HepG2 (cell line): Measurements from ENCODE around the gene LRP5. TPM values are rescaled to one million over a fixed set of nuclear protein-coding genes. Genes with fewer than 3 reads are reported as not detected.

Experiments used
- ATAC-seq: fragments of 200-7000 bp; cut with Tn5 transposase; 3 replicates; pipeline ENCODE4 v1.9.1; 2020; ENCODE audit warnings: mild to moderate bottlenecking, moderate library complexity
- BruUV-seq: library from RNA; stranded (reverse); fragments of 400-500 nt; replicated peaks from 2 replicates; lab custom pipeline; 2021; lab: Mats Ljungman, UMichigan
- CTCF ChIA-PET: fragments of 300-600 bp; formaldehyde crosslinking; extraction: SDS; loops from one replicate; lab custom pipeline; 2021; ENCODE audit warnings: low total read pairs, inconsistent platforms, low intra/inter-chr PET ratio; lab: Yijun Ruan, JAX
- POLR2A ChIA-PET: fragments of 350-600 bp; sonication (Branson Sonifier 250); formaldehyde crosslinking; loops from one replicate; lab custom pipeline; 2020; ENCODE audit warnings: antibody characterized with exemption, inconsistent platforms; lab: Yijun Ruan, JAX
- DNase-seq: peaks from one replicate; pipeline ENCODE4 v3.0.0-alpha.2; 2015; ENCODE audit warnings: low spot score
- FAIRE-seq: peaks from 3 replicates; lab custom pipeline; 2011; peaks lifted over from hg19 to GRCh38; lab: Jason Lieb, UNC
- H2AFZ ChIP-seq: one replicate; pipeline ENCODE4 v1.6.1; 2011; ENCODE audit warnings: low read length, inconsistent platforms
- H3K27ac ChIP-seq: fragments of 300-600 bp; 3 replicates; pipeline ENCODE4 v1.8.0; 2011; ENCODE audit warnings: mixed run types, mild to moderate bottlenecking, mixed read lengths, low read length, inconsistent platforms; ENCODE audit not compliant: insufficient read depth; ENCODE audit errors: extremely low read length
- H3K27me3 ChIP-seq, 2 experiments: fragments of 200-600 bp in 1 of 2; 2 replicates in 1 of 2; 3 replicates in 1 of 2; pipeline versions ENCODE4 v1.6.0 to v1.8.0; 2011; ENCODE audit warnings: low read length in 2 of 2, mild to moderate bottlenecking in 2 of 2, moderate library complexity in 2 of 2, inconsistent platforms in 1 of 2; ENCODE audit not compliant: insufficient read depth in 2 of 2, control insufficient read depth in 1 of 2
- H3K36me3 ChIP-seq, 2 experiments: fragments of 200-600 bp in 1 of 2; replicated peaks in 1 of 2; 2 replicates in 1 of 2; 3 replicates in 1 of 2; pipeline versions ENCODE4 v1.5.1 to v1.8.0; 2011; ENCODE audit warnings: low read length in 2 of 2, inconsistent platforms in 1 of 2; ENCODE audit not compliant: insufficient read depth in 2 of 2, control insufficient read depth in 1 of 2
- H3K4me1 ChIP-seq: 2 replicates; pipeline ENCODE4 v1.5.1; 2012; ENCODE audit warnings: low read length, inconsistent platforms; ENCODE audit not compliant: insufficient read depth
- H3K4me2 ChIP-seq: 2 replicates; pipeline ENCODE4 v1.6.0; 2011; ENCODE audit warnings: low read depth, low read length, inconsistent platforms
- H3K4me3 ChIP-seq, 3 experiments: fragments of 200-600 bp in 1 of 3; sonication (generic), shearing (Covaris generic) in 1 of 3; replicated peaks in 1 of 3; 2 replicates each; pipeline ENCODE4 v1.5.1; 2011 to 2016; ENCODE audit warnings: low read length in 3 of 3, inconsistent platforms in 2 of 3, low read depth in 2 of 3, mild to moderate bottlenecking in 2 of 3, control low read depth in 1 of 3, mixed read lengths in 1 of 3; ENCODE audit not compliant: insufficient read depth in 1 of 3
- H3K79me2 ChIP-seq: one replicate; pipeline ENCODE4 v1.6.1; 2011; ENCODE audit warnings: low read length, inconsistent platforms; ENCODE audit not compliant: insufficient read depth
- H3K9ac ChIP-seq: 2 replicates; pipeline ENCODE4 v1.6.0; 2011; ENCODE audit warnings: mild to moderate bottlenecking, low read depth, low read length, inconsistent platforms; ENCODE audit not compliant: insufficient read depth
- H3K9me3 ChIP-seq: 2 replicates; pipeline ENCODE4 v1.5.1; 2012; ENCODE audit warnings: mild to moderate bottlenecking, low read length
- H4K20me1 ChIP-seq: 2 replicates; pipeline ENCODE4 v1.6.0; 2011; ENCODE audit warnings: inconsistent platforms, mild to moderate bottlenecking, low read length, moderate library complexity; ENCODE audit not compliant: insufficient read depth
- HNRNPL ChIP-seq: fragments of 200-400 bp; formaldehyde crosslinking; IDR thresholded peaks from 2 replicates; pipeline ENCODE4 v1.6.1; 2017; ENCODE audit warnings: mild to moderate bottlenecking, low read depth, low read length
- KLF13 ChIP-seq: sonication (generic); formaldehyde crosslinking; IDR thresholded peaks from 2 replicates; pipeline ENCODE4 v1.4.0; 2020; ENCODE audit warnings: mild to moderate bottlenecking, missing genetic modification reagents
- NFKB2 ChIP-seq: sonication (generic); formaldehyde crosslinking; IDR thresholded peaks from 2 replicates; pipeline ENCODE4 v1.4.0; 2020; ENCODE audit warnings: missing genetic modification reagents, borderline replicate concordance
- STAG1 ChIP-seq: sonication (generic); formaldehyde crosslinking; IDR thresholded peaks from 2 replicates; pipeline ENCODE4 v1.4.0; 2020; ENCODE audit warnings: missing genetic modification reagents
- TFAP4 ChIP-seq: sonication (generic); IDR thresholded peaks from 2 replicates; pipeline ENCODE4 v1.6.1; 2016; ENCODE audit warnings: low read depth, borderline replicate concordance
- ZBTB33 ChIP-seq: sonication (generic); formaldehyde crosslinking; IDR thresholded peaks from 2 replicates; pipeline ENCODE4 v1.4.0; 2020; ENCODE audit warnings: missing genetic modification reagents
- ZFP91 ChIP-seq: sonication (generic); formaldehyde crosslinking; IDR thresholded peaks from 2 replicates; pipeline ENCODE4 v1.9.0; 2022; ENCODE audit warnings: missing genetic modification reagents, mild to moderate bottlenecking, borderline replicate concordance
- ZNF17 ChIP-seq: sonication (generic); formaldehyde crosslinking; IDR thresholded peaks from 2 replicates; pipeline ENCODE4 v1.5.0; 2020; ENCODE audit warnings: mild to moderate bottlenecking, missing genetic modification reagents
- ZNF383 ChIP-seq: sonication (generic); formaldehyde crosslinking; IDR thresholded peaks from 2 replicates; pipeline ENCODE4 v1.4.0; 2020; ENCODE audit warnings: missing genetic modification reagents, mild to moderate bottlenecking, borderline replicate concordance
- ZNF510 ChIP-seq: sonication (generic); formaldehyde crosslinking; IDR thresholded peaks from 2 replicates; pipeline ENCODE4 v1.4.0; 2020; ENCODE audit warnings: low read depth, mild to moderate bottlenecking, missing genetic modification reagents
- WGBS: methylation state at CpG from one replicate; pipeline ENCODE4 v1.1.6; 2017; ENCODE audit warnings: low lambda C conversion rate; 5-methylcytosine and 5-hydroxymethylcytosine counted together
- in situ Hi-C: cut with HindIII; loops from 2 replicates; pipeline ENCODE4 v1.10.0; 2017; ENCODE audit warnings: low pct_unique_long_range_greater_than_20kb; ENCODE audit not compliant: extremely low pct_ligation_motif_present
- intact Hi-C: fragments of 100-400 bp; cut with micrococcal nuclease; formaldehyde crosslinking; loops from one replicate; pipeline ENCODE4 v1.10.0; 2022; ENCODE audit not compliant: unreplicated experiment
- polyA plus RNA-seq, 8 experiments: library from polyadenylated mRNA; depleted of rRNA in 3 of 8; stranded (reverse) in 7 of 8; unstranded in 1 of 8; fragments of >200 nt; fragmentation: Illumina TruSeq in 4 of 8; extraction: Trizol in 4 of 8; gene quantifications; 2 replicates each; pipeline versions ENCODE4 v1.2.1 to v1.2.3, GENCODE V29; 2011 to 2016; ENCODE audit warnings: low read depth in 4 of 8, missing spikeins in 1 of 8, mixed read lengths in 1 of 8; ENCODE audit not compliant: insufficient read depth in 1 of 8
- total RNA-seq, 5 experiments: library from RNA; depleted of rRNA; stranded (reverse); fragments of >200 nt; fragmentation: Illumina TruSeq; extraction: Trizol; gene quantifications; 2 replicates each; pipeline ENCODE4 v1.2.3, GENCODE V29; 2016; ENCODE audit warnings: low read depth in 1 of 5
- TF ChIP-seq, protein P1 (sequence below): sonication (generic); formaldehyde crosslinking; IDR thresholded peaks from 2 replicates; pipeline ENCODE4 v1.5.0; 2020; ENCODE audit warnings: mild to moderate bottlenecking, missing genetic modification reagents, moderate library complexity

Gene LRP5
- total and polyA plus RNA-seq, 2 of the 13 experiments (the other 11 are each of a cell fraction or from before 2014, with no cell fraction given), result 40.4 to 64.0 TPM

DNA sequence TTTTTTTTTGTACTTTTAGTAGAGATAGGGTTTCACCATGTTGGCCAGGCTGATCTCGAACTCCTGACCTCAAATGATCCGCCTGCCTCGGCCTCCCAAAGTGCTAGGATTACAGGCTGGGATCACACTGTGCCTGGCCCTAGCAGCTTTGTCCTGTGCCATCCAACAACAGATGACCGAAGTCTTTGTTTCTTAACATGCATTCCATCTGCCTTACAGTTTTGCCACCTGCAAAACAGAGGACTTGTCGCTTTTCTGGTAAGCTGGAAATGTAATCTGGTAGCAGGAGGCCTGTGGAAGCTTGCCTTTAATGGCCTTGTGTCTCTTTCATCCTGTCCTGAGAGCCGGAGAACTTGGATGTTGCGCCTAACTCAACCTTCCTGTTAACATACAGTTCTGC lies 89.5 kb downstream of the LRP5 start:
- Histone ChIP-seq H4K20me1 (peaks cover 4% of the 10 kb centered on the region; the same call in 1 of the 2 replicates), H3K4me3 (no peak overlapping the region), H3K36me3 (peaks cover 31 to 64% of the 10 kb centered on the region in 2 experiments; a peak in 4 of 5 replicates), H2AFZ (no peak overlapping the region), H3K9me3 (no peaks in the 10 kb centered on the region), H3K4me2 (no peak overlapping the region), H3K4me1 (peaks cover 30% of the 10 kb centered on the region), H3K27ac (no peak overlapping the region), H3K79me2 (peaks cover 5% of the 10 kb centered on the region), H3K9ac (no peak overlapping the region), H3K27me3 (no peaks in the 10 kb centered on the region)
- ChIA-PET POLR2A (no interaction called here), CTCF (no interaction called here)
- in situ Hi-C loops (no loop called here), intact Hi-C loops (no loop called here)
- TF ChIP-seq NFKB2 (no peak), ZNF383 (no peak), ZNF510 (CRISPR knock-in tag) (no peak), ZNF17 (CRISPR knock-in tag) (no peak), HNRNPL (no peak)
- no peak for DNase-seq
- no peak for FAIRE-seq
- WGBS, result 85% methylated on average over 6 of the region's 7 CpGs
- ATAC-seq, result no peak
- BruUV-seq, result no TSS peak

GRCh38 chr11:68402355-68403031 lies 90.1 kb downstream of the LRP5 start:
- CTCF ChIA-PET, result no interaction called here
- 91% methylated on average over 12 of the region's 15 CpGs for WGBS

More at GRCh38 chr11:68402355-68403031, 90.1 kb downstream of the LRP5 start:
- Histone ChIP-seq H4K20me1 (peaks cover 2% of the 10 kb centered on the region; the same call in 1 of the 2 replicates), H3K27me3 (no peaks in the 10 kb centered on the region), H3K36me3 (peaks cover 31 to 62% of the 10 kb centered on the region in 2 experiments; a peak in 4 of 5 replicates), H3K4me3 (no peak overlapping the region), H3K4me1 (peaks cover 27% of the 10 kb centered on the region), H3K4me2 (no peak overlapping the region), H3K79me2 (peaks cover 5% of the 10 kb centered on the region), H3K9me3 (no peaks in the 10 kb centered on the region), H2AFZ (no peak overlapping the region), H3K27ac (no peak overlapping the region), H3K9ac (no peak overlapping the region)
- intact Hi-C loops, result no loop called here
- POLR2A ChIA-PET, result no interaction called here
- no peak for FAIRE-seq
- no peak for DNase-seq
- ATAC-seq, result peak; percentile 21; the same call in 2 of the 3 replicates
- no TSS peak for BruUV-seq
- in situ Hi-C loops, result no loop called here
- TF ChIP-seq ZBTB33 (CRISPR knock-in tag) (peak; percentile 45; the same call in 1 of the 2 replicates), KLF13 (no peak), STAG1 (CRISPR knock-in tag) (peak; percentile 14; the same call in 1 of the 2 replicates), ZFP91 (CRISPR knock-in tag) (no peak), TFAP4 (peak; percentile 28; the same call in 1 of the 2 replicates)
- TF ChIP-seq, protein P1, sequence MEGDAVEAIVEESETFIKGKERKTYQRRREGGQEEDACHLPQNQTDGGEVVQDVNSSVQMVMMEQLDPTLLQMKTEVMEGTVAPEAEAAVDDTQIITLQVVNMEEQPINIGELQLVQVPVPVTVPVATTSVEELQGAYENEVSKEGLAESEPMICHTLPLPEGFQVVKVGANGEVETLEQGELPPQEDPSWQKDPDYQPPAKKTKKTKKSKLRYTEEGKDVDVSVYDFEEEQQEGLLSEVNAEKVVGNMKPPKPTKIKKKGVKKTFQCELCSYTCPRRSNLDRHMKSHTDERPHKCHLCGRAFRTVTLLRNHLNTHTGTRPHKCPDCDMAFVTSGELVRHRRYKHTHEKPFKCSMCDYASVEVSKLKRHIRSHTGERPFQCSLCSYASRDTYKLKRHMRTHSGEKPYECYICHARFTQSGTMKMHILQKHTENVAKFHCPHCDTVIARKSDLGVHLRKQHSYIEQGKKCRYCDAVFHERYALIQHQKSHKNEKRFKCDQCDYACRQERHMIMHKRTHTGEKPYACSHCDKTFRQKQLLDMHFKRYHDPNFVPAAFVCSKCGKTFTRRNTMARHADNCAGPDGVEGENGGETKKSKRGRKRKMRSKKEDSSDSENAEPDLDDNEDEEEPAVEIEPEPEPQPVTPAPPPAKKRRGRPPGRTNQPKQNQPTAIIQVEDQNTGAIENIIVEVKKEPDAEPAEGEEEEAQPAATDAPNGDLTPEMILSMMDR (CRISPR knock-in tag), result peak; percentile 44
